Body of pancreas (tissue), 4 donors: ENCODE measurements around the gene S100Z. TPM values are rescaled to one million over a fixed set of nuclear protein-coding genes. Genes with fewer than 3 reads are reported as not detected.

Experiments used
- ATAC-seq: fragments of 150-250 bp; one replicate; pipeline ENCODE4 v1.9.1; 2016
- DNase-seq, 4 donors: peaks; one replicate each; pipeline ENCODE4 v3.0.0-alpha.2; 2019
- H3K27ac ChIP-seq, 4 donors: fragments of 200-600 bp; sonication (generic); 1 replicate in 3 of 4; 2 replicates in 1 of 4; pipeline versions ENCODE4 v1.5.1 to v1.6.1; 2016 to 2019; ENCODE audit warnings: mild to moderate bottlenecking in 1 of 4, mixed read lengths in 1 of 4, moderate library complexity in 1 of 4
- H3K27me3 ChIP-seq, 2 donors: fragments of 200-600 bp; sonication (generic); one replicate each; pipeline ENCODE4 v1.6.0; 2016; ENCODE audit warnings: mild to moderate bottlenecking in 1 of 2
- H3K36me3 ChIP-seq, 2 donors: fragments of 200-600 bp; sonication (generic); replicated peaks in 1 of 2; 2 replicates each; pipeline ENCODE4 v1.5.1; 2016; ENCODE audit warnings: low read depth in 2 of 2; ENCODE audit not compliant: insufficient read depth in 1 of 2
- H3K4me1 ChIP-seq: fragments of 200-600 bp; sonication (generic); one replicate; pipeline ENCODE4 v1.6.0; 2016
- H3K4me3 ChIP-seq, 2 donors: fragments of 200-600 bp; sonication (generic); 1 replicate in 1 of 2; 2 replicates in 1 of 2; pipeline ENCODE4 v1.5.1; 2016 to 2019
- H3K9me3 ChIP-seq, 3 donors: fragments of 200-600 bp; sonication (generic); 1 replicate in 2 of 3; 2 replicates in 1 of 3; pipeline ENCODE4 v1.5.1; 2016
- POLR2A ChIP-seq, 3 donors: fragments of 450-650 bp; IDR thresholded peaks; one replicate each; pipeline ENCODE4 v1.6.1; 2016; ENCODE audit warnings: antibody characterized with exemption in 3 of 3, mild to moderate bottlenecking in 2 of 3
- WGBS, 2 donors: methylation state at CpG; one replicate each; pipeline ENCODE4 v1.1.5; 2017; 5-methylcytosine and 5-hydroxymethylcytosine counted together
- intact Hi-C: fragments of 100-400 bp; cut with DNase I; formaldehyde crosslinking; loops from one replicate; pipeline ENCODE4 v1.15.1; 2023
- total RNA-seq, 2 donors: library from RNA; depleted of rRNA; stranded (reverse); fragments of >200 nt; gene quantifications; one replicate each; pipeline ENCODE4 v1.1.0, GENCODE V29; 2016
- TF ChIP-seq, protein P1 (sequence below), 7 experiments: fragments of 450-650 bp in 4 of 7; fragments of 200-600 bp in 3 of 7; sonication (generic) in 3 of 7; IDR thresholded peaks; one replicate each; pipeline ENCODE4 v1.5.1; 2016 to 2019; ENCODE audit warnings: antibody characterized with exemption in 7 of 7

Gene S100Z
- total RNA-seq, 2 donors from 2014 or later = not detected

GRCh38 chr5:76874088-76874581, 24.3 kb downstream of the S100Z start:
- no peak for ATAC-seq
- Histone ChIP-seq H3K36me3 (no peaks in the 10 kb centered on the region), H3K4me3 (no peak overlapping the region), H3K4me1 (no peaks in the 10 kb centered on the region), H3K9me3 (no peaks in the 10 kb centered on the region), H3K27ac (no peak overlapping the region), H3K27me3 (no peaks in the 10 kb centered on the region)
- TF ChIP-seq, protein P1, sequence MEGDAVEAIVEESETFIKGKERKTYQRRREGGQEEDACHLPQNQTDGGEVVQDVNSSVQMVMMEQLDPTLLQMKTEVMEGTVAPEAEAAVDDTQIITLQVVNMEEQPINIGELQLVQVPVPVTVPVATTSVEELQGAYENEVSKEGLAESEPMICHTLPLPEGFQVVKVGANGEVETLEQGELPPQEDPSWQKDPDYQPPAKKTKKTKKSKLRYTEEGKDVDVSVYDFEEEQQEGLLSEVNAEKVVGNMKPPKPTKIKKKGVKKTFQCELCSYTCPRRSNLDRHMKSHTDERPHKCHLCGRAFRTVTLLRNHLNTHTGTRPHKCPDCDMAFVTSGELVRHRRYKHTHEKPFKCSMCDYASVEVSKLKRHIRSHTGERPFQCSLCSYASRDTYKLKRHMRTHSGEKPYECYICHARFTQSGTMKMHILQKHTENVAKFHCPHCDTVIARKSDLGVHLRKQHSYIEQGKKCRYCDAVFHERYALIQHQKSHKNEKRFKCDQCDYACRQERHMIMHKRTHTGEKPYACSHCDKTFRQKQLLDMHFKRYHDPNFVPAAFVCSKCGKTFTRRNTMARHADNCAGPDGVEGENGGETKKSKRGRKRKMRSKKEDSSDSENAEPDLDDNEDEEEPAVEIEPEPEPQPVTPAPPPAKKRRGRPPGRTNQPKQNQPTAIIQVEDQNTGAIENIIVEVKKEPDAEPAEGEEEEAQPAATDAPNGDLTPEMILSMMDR (IDR thresholded peaks at IDR 0.05) = no peak
- TF ChIP-seq POLR2A (IDR thresholded peaks at IDR 0.05) = no peak
- intact Hi-C loops = no loop called here
- DNase-seq = no peak
- WGBS, 2 donors = 28 to 31% methylated on average over 3 of the region's 3 CpGs

- Histone ChIP-seq H3K27ac (no peak overlapping the region), H3K36me3 (no peaks in the 10 kb centered on the region), H3K4me1 (no peaks in the 10 kb centered on the region), H3K9me3 (no peaks in the 10 kb centered on the region), H3K27me3 (no peaks in the 10 kb centered on the region), H3K4me3 (no peak overlapping the region)
- ATAC-seq = no peak
- no peak for DNase-seq
- WGBS, 2 donors = 73 to 78% methylated on average over 8 to 10 of the region's 10 CpGs
- intact Hi-C loops = no loop called here
- TF ChIP-seq POLR2A (IDR thresholded peaks at IDR 0.05) = no peak
- TF ChIP-seq, protein P1 (IDR thresholded peaks at IDR 0.05) = no peak
Measured at GRCh38 chr5:76888733-76889300, 39.0 kb downstream of the S100Z start.

DNA sequence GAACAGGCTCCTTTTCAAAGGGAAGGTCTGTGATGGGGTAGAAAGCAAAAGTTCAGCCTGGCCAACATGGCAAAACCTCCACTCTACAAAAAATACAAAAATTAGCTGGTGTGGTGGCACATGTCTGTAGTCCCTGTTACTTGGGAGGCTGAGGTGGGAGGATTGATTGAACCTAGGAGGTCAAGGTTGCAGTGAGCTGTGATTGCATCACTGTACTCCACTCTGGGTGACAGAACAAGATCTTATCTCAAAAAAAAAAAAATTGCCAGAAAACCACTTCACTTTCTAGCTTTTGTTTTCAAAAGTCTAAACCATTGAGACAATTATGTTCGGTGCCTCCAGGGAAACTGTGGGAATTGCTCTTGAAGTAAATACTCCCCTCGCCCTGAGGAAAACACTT, 43.5 kb downstream of the S100Z start:
- H3K27ac ChIP-seq = no peak overlapping the region
- H3K27me3 ChIP-seq = no peaks in the 10 kb centered on the region
- DNase-seq = no peak
- ATAC-seq = no peak
- H3K36me3 ChIP-seq = no peaks in the 10 kb centered on the region
- TF ChIP-seq, protein P1 (IDR thresholded peaks at IDR 0.05) = no peak
- no peak for TF ChIP-seq POLR2A (IDR thresholded peaks at IDR 0.05)
- WGBS, 2 donors = 71 to 74% methylated on average over 2 of the region's 2 CpGs
- H3K4me1 ChIP-seq = no peaks in the 10 kb centered on the region
- intact Hi-C loops = no loop called here
- no peak overlapping the region for H3K4me3 ChIP-seq
- H3K9me3 ChIP-seq = no peaks in the 10 kb centered on the region

DNA sequence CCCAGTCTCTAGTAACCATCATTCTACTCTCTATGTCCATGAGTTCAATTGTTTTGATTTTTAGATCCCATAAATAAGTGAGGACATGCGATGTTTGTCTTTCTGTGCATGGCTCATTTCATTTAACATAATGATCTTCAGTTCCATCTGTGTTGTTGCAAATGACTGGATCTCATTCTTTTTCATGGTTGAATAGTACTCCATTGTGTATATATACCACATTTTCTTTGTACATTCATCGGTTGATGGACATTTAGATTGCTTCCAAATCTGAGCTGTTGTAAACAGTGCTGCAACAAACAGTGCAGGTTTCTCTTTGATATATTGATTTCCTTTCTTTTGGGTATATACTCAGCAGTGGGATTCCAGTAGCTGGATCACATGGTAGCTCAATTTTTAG, 46.4 kb downstream of the S100Z start:
- H3K27me3 ChIP-seq = no peaks in the 10 kb centered on the region
- intact Hi-C loops = no loop called here
- DNase-seq (no peak), ATAC-seq (no peak)
- H3K27ac ChIP-seq = no peak overlapping the region
- H3K36me3 ChIP-seq = no peaks in the 10 kb centered on the region
- H3K9me3 ChIP-seq = peaks cover 0 to 4% (median 0%) of the 10 kb centered on the region in 3 donors
- 93 to 95% methylated on average over 2 of the region's 2 CpGs for WGBS, 2 donors
- H3K4me1 ChIP-seq = no peaks in the 10 kb centered on the region
- no peak overlapping the region for H3K4me3 ChIP-seq
- TF ChIP-seq, protein P1 (IDR thresholded peaks at IDR 0.05) = no peak
- TF ChIP-seq POLR2A (IDR thresholded peaks at IDR 0.05) = no peak

DNA sequence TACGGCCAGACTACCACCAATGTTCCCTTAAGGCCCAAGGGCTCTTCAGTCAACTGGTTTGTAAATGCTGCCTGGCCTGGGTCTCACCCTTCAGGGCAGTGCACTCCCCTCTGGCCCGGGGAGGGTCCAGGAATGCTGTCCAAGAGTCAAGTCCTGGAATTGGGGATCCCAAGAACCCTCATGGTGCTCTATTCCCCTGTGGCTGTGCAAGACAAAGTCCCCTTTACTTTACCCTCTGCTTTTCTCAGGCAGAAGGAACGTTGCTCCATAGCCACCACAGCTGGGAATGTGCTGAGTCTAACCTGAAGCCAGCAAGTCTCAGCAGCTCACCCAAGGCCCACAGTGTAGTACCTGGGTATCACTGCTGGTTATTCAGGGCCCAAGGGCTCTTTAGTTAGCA, 51.7 kb downstream of the S100Z start:
- Histone ChIP-seq H3K4me1 (no peaks in the 10 kb centered on the region), H3K27ac (no peak overlapping the region), H3K27me3 (no peaks in the 10 kb centered on the region), H3K36me3 (no peaks in the 10 kb centered on the region), H3K9me3 (peaks cover 0 to 11% (median 0%) of the 10 kb centered on the region in 3 donors), H3K4me3 (no peak overlapping the region)
- 47 to 70% methylated on average over 2 to 3 of the region's 3 CpGs for WGBS, 2 donors
- no peak for ATAC-seq
- intact Hi-C loops = no loop called here
- DNase-seq = no peak
- no peak for TF ChIP-seq POLR2A (IDR thresholded peaks at IDR 0.05)
